ENCODE measurements around the gene DOCK2.

GRCh38 chr5:169650701-169651331, 13.7 kb downstream of the DOCK2 start:
- TF ChIP-seq CHD7 (IDR thresholded peaks at IDR 0.05; ENCODE audit: low read depth, low read length): no peak
- TF ChIP-seq ARID1B (IDR thresholded peaks at IDR 0.05): peak; percentile 82
- no peak for TF ChIP-seq ZBTB33 (CRISPR knock-in tag; IDR thresholded peaks at IDR 0.05)
- no peak for TF ChIP-seq ZSCAN29 (IDR thresholded peaks at IDR 0.05)
- no peak for TF ChIP-seq MECOM (CRISPR knock-in tag; IDR thresholded peaks at IDR 0.05)
- TF ChIP-seq JUND (IDR thresholded peaks at IDR 0.05; ENCODE audit: borderline replicate concordance, low read depth, low read length): peak; percentile 52; the same call in 1 of the 2 replicates
- peak; percentile 26; the same call in 1 of the 3 replicates for TF ChIP-seq JUND (tag; IDR thresholded peaks at IDR 0.05; ENCODE audit: borderline replicate concordance, low read depth, low read length)
- TF ChIP-seq NR2C2 (CRISPR knock-in tag; IDR thresholded peaks at IDR 0.05): no peak
- TF ChIP-seq NR2C2 (tag; IDR thresholded peaks at IDR 0.05): no peak
- TF ChIP-seq, protein P1, sequence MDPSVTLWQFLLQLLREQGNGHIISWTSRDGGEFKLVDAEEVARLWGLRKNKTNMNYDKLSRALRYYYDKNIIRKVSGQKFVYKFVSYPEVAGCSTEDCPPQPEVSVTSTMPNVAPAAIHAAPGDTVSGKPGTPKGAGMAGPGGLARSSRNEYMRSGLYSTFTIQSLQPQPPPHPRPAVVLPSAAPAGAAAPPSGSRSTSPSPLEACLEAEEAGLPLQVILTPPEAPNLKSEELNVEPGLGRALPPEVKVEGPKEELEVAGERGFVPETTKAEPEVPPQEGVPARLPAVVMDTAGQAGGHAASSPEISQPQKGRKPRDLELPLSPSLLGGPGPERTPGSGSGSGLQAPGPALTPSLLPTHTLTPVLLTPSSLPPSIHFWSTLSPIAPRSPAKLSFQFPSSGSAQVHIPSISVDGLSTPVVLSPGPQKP (CRISPR knock-in tag; IDR thresholded peaks at IDR 0.05): no peak

All from K562 (cell line).